Lower leg skin (tissue), 4 donors: ENCODE data around the gene EHD2. TPM values are rescaled to one million over a fixed set of nuclear protein-coding genes. Genes with fewer than 3 reads are reported as not detected.

Experiments
- DNase-seq, 2 donors: peaks; one replicate each; pipeline ENCODE4 v3.0.0-alpha.2; 2019; ENCODE audit warnings: low spot score in 2 of 2
- H3K4me3 ChIP-seq: fragments of 200-600 bp; sonication (generic); 2 replicates; pipeline ENCODE4 v1.5.1; 2017; ENCODE audit warnings: mild to moderate bottlenecking, low read depth; ENCODE audit not compliant: poor library complexity, severe bottlenecking
- POLR2A ChIP-seq, 2 donors: fragments of 450-650 bp; IDR thresholded peaks; one replicate each; pipeline ENCODE4 v1.6.1; 2016 to 2017; ENCODE audit warnings: antibody characterized with exemption in 2 of 2, mild to moderate bottlenecking in 1 of 2, moderate library complexity in 1 of 2
- WGBS, 2 donors: methylation state at CpG; one replicate each; pipeline ENCODE4 v1.1.5; 2018; 5-methylcytosine and 5-hydroxymethylcytosine counted together
- intact Hi-C: fragments of 100-400 bp; cut with DNase I; formaldehyde crosslinking; loops from one replicate; pipeline ENCODE4 v1.15.0; 2023; ENCODE audit warnings: low total_unique reads
- total RNA-seq, 4 donors: library from RNA; depleted of rRNA; stranded (reverse); fragments of >200 nt; gene quantifications; one replicate each; pipeline ENCODE4 v1.1.0, GENCODE V29; 2016
- TF ChIP-seq, protein P1 (sequence below), 3 donors: fragments of 450-650 bp; IDR thresholded peaks; one replicate each; pipeline ENCODE4 v1.5.1; 2016; ENCODE audit warnings: antibody characterized with exemption in 3 of 3, mild to moderate bottlenecking in 3 of 3, moderate library complexity in 2 of 3

EHD2 gene
- total RNA-seq, 4 donors from 2014 or later = 49.4 to 89.4 (median 66.0) TPM

DNA sequence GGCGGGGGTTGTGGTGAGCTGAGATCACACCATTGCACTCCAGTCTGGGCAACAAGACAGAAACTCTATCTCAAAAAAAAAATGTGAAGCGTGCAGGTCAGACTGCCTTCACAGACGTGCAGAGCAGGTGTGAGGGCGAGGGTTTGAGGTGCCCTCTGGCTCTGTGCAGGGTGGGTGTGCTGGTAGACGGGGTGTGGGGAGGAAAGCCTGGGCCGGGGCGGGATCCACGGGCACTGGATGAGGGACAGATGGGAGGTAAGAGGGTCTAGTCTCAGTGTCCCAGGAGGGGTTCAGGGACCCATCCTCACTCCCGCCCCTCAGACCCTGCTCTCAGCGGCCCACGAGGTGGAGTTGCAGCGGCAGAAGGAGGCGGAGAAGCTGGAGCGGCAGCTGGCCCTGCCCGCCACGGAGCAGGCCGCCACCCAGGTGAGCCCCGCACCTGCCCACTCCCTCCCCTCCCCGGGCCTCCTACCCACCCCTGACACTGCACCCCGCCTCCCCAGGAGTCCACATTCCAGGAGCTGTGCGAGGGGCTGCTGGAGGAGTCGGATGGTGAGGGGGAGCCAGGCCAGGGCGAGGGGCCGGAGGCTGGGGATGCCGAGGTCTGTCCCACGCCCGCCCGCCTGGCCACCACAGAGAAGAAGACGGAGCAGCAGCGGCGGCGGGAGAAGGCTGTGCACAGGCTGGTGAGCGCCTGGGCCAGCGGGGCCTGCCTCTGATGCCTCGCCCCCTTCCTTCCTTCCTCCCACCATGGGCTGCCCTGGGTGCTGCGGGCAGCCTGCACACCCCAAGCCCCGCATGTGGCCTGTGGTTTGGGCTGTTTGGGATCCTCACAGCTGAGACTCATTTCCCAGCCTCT lies 41.2 kb downstream of the EHD2 start:
- no peak overlapping the region for H3K4me3 ChIP-seq
- DNase-seq = no peak
- no peak for TF ChIP-seq POLR2A (IDR thresholded peaks at IDR 0.05)
- TF ChIP-seq, protein P1, sequence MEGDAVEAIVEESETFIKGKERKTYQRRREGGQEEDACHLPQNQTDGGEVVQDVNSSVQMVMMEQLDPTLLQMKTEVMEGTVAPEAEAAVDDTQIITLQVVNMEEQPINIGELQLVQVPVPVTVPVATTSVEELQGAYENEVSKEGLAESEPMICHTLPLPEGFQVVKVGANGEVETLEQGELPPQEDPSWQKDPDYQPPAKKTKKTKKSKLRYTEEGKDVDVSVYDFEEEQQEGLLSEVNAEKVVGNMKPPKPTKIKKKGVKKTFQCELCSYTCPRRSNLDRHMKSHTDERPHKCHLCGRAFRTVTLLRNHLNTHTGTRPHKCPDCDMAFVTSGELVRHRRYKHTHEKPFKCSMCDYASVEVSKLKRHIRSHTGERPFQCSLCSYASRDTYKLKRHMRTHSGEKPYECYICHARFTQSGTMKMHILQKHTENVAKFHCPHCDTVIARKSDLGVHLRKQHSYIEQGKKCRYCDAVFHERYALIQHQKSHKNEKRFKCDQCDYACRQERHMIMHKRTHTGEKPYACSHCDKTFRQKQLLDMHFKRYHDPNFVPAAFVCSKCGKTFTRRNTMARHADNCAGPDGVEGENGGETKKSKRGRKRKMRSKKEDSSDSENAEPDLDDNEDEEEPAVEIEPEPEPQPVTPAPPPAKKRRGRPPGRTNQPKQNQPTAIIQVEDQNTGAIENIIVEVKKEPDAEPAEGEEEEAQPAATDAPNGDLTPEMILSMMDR (IDR thresholded peaks at IDR 0.05) = no peak
- intact Hi-C loops = no loop called here
- WGBS, 2 donors = 82 to 92% methylated on average over 24 to 28 of the region's 37 CpGs

GRCh38 chr19:47755065-47755761 lies 42.0 kb downstream of the EHD2 start:
- DNase-seq = no peak
- intact Hi-C loops = no loop called here
- no peak overlapping the region for H3K4me3 ChIP-seq
- TF ChIP-seq, protein P1 (IDR thresholded peaks at IDR 0.05) = no peak
- TF ChIP-seq POLR2A (IDR thresholded peaks at IDR 0.05) = no peak
- 90 to 92% methylated on average over 36 of the region's 36 CpGs for WGBS, 2 donors

GRCh38 chr19:47755762-47756626 lies 42.8 kb downstream of the EHD2 start:
- no peak for DNase-seq
- intact Hi-C loops = no loop called here
- 85 to 90% methylated on average over 22 to 28 of the region's 28 CpGs for WGBS, 2 donors
- no peak overlapping the region for H3K4me3 ChIP-seq
- TF ChIP-seq POLR2A (IDR thresholded peaks at IDR 0.05) = no peak
- TF ChIP-seq, protein P1 (IDR thresholded peaks at IDR 0.05) = no peak

DNA sequence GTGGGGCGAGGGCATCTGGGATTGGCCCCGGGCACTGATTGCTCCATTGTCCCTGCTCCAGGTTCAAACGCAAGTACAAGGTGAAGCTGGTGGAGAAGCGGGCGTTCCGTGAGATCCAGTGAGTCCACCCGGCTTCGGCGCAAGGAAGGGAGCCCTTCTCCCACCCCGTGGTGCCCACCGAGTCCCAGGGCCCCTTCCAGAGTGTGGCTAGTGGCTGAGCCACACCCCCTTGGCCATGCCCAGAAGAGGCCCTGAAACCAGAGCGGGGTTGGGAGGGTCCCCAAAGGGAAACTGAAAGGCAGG lies 43.4 kb downstream of the EHD2 start:
- 90 to 97% methylated on average over 12 of the region's 12 CpGs for WGBS, 2 donors
- no peak for DNase-seq
- H3K4me3 ChIP-seq = no peak overlapping the region
- intact Hi-C loops = no loop called here
- TF ChIP-seq POLR2A (IDR thresholded peaks at IDR 0.05) = no peak
- TF ChIP-seq, protein P1 (IDR thresholded peaks at IDR 0.05) = no peak

DNA sequence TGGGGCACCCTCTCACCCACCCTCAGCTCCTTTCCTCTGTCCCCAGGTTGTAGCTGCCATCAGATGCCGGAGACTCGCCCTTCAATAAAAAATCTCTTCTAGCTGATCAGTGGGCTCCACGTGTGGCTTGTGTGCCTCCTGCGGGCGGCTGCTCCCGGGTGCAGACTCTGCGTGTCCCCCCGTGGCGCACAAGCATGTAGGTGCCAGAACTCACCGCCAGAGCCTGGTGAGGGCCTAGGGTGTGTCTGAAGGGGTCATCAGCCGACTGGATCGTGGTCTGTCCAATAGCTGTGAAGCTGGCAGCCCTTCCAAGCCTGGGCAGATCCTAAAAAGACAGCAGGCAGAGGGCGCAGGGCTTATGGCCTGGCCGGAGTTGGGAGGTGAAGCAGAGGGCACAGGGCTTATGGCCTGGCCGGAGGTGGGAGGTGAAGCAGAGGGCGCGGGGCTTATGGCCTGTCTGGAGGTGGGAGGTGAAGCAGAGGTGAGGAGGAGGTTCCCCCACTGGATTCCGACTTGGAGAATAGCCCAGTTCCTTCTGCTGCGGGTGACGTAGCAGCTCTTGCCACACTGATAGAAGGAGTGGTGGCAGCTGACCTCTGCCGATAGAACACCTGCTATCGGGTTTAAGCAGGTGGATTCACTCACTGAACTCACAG lies 43.9 kb downstream of the EHD2 start:
- intact Hi-C loops = no loop called here
- DNase-seq = no peak
- 88% methylated on average over 22 of the region's 22 CpGs for WGBS, 2 donors
- TF ChIP-seq POLR2A (IDR thresholded peaks at IDR 0.05) = no peak
- TF ChIP-seq, protein P1 (IDR thresholded peaks at IDR 0.05) = no peak
- no peak overlapping the region for H3K4me3 ChIP-seq
